ENCODE results near the gene VIM.

DNA sequence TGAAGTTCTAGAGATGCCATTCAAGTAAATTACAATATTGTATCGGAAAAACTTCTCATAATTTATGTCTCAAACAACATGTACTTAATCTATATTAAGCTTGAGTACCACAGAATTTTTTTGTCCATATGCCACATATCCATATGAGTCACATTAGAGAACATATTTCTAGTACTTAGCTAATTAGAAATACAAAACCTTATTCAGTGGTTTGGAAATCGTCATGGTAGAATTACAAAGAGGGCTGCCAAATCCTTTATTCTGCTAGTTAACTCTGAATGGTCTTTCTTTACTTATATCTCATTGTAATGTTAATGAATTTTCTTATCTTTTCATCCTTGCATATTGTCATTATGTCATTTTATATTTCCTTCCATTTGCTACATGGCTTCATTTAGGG is 9.0 kb upstream of the VIM start:
- TF ChIP-seq CTCF (IDR thresholded peaks at IDR 0.05) (no peak), POLR2A (IDR thresholded peaks at IDR 0.05) (no peak)

Data from adrenal gland (tissue), 5 donors.